GM18873 (cell line): Measurements from ENCODE around the gene ATXN7L1.
"Not testable (repeated sequence)": the region's sequence is repeated elsewhere in the genome, so short reads cannot be mapped to it uniquely, and the experiment has no call there.

Experiments used
- ATAC-seq: cut with Tn5 transposase; IDR thresholded peaks from one replicate; pipeline ENCODE4 v1.9.1; 2021; ENCODE audit warnings: mild to moderate bottlenecking, moderate library complexity, moderate number of reproducible peaks; ENCODE audit not compliant: unreplicated experiment, low FRiP score

Gene ATXN7L1

GRCh38 chr7:105892387-105892786 is 16.0 kb upstream of the ATXN7L1 start:
- ATAC-seq, result no peak

- no peak for ATAC-seq
These were observed 14.0 kb upstream of the ATXN7L1 start for GRCh38 chr7:105890290-105890997.

- no peak for ATAC-seq
These were observed 11.3 kb upstream of the ATXN7L1 start for GRCh38 chr7:105887569-105888189.

GRCh38 chr7:105886776-105887175 is 10.4 kb upstream of the ATXN7L1 start:
- ATAC-seq, result no peak

GRCh38 chr7:105885387-105886111 is 9.2 kb upstream of the ATXN7L1 start:
- no peak for ATAC-seq

GRCh38 chr7:105883179-105883578 is 6.8 kb upstream of the ATXN7L1 start:
- ATAC-seq, result not testable (repeated sequence)

- no peak for ATAC-seq
These were observed 5.0 kb upstream of the ATXN7L1 start for GRCh38 chr7:105881439-105881838.

- ATAC-seq, result no peak
These were observed 4.4 kb upstream of the ATXN7L1 start for GRCh38 chr7:105880571-105881330.

- ATAC-seq, result no peak
These were observed 3.4 kb upstream of the ATXN7L1 start for GRCh38 chr7:105879782-105880181.

- no peak for ATAC-seq
These were observed 2.6 kb upstream of the ATXN7L1 start for GRCh38 chr7:105878746-105879605.

GRCh38 chr7:105877736-105878135 is 1.3 kb upstream of the ATXN7L1 start:
- no peak for ATAC-seq

GRCh38 chr7:105876964-105877601 is 684 bp upstream of the ATXN7L1 start:
- ATAC-seq, result no peak

- ATAC-seq, result no peak
These were observed 894 bp downstream of the ATXN7L1 start for GRCh38 chr7:105875505-105875904.

GRCh38 chr7:105874055-105874454 is 2.3 kb downstream of the ATXN7L1 start:
- ATAC-seq, result no peak

GRCh38 chr7:105872491-105872890 is 3.9 kb downstream of the ATXN7L1 start:
- no peak for ATAC-seq

GRCh38 chr7:105871142-105871541 is 5.3 kb downstream of the ATXN7L1 start:
- ATAC-seq, result no peak

GRCh38 chr7:105866102-105866801 is 10.1 kb downstream of the ATXN7L1 start:
- no peak for ATAC-seq

- no peak for ATAC-seq
These were observed 12.5 kb downstream of the ATXN7L1 start for GRCh38 chr7:105863876-105864275.

- ATAC-seq, result no peak
These were observed 13.6 kb downstream of the ATXN7L1 start for GRCh38 chr7:105862770-105863169.
